ENCODE data around the gene OR14A2. TPM values are rescaled to one million over a fixed set of nuclear protein-coding genes. Genes with fewer than 3 reads are reported as not detected.
"Not testable (repeated sequence)": the region's sequence is repeated elsewhere in the genome, so short reads cannot be mapped to it uniquely, and the experiment has no call there.

OR14A2 gene
- total RNA-seq, 1 donor from 2014 or later: not detected

GRCh38 chr1:247747616-247748015 lies 325 bp downstream of the OR14A2 start:
- H3K27ac Mint-ChIP-seq (ENCODE audit: unreplicated experiment): peak overlapping the region; percentile 73
- H3K4me1 Mint-ChIP-seq (ENCODE audit: low read depth): peaks cover 3% of the 10 kb centered on the region
- no peak for DNase-seq (ENCODE audit: low spot score)
- H3K9me3 Mint-ChIP-seq (ENCODE audit: low read depth): peaks cover 35% of the 10 kb centered on the region
- H3K27me3 Mint-ChIP-seq (ENCODE audit: low read depth): no peaks in the 10 kb centered on the region
- TF ChIP-seq CTCF (IDR thresholded peaks at IDR 0.05): no peak
- no peak overlapping the region for H3K4me3 Mint-ChIP-seq (ENCODE audit: unreplicated experiment)
- H3K36me3 Mint-ChIP-seq (ENCODE audit: low read depth): no peaks in the 10 kb centered on the region

DNA sequence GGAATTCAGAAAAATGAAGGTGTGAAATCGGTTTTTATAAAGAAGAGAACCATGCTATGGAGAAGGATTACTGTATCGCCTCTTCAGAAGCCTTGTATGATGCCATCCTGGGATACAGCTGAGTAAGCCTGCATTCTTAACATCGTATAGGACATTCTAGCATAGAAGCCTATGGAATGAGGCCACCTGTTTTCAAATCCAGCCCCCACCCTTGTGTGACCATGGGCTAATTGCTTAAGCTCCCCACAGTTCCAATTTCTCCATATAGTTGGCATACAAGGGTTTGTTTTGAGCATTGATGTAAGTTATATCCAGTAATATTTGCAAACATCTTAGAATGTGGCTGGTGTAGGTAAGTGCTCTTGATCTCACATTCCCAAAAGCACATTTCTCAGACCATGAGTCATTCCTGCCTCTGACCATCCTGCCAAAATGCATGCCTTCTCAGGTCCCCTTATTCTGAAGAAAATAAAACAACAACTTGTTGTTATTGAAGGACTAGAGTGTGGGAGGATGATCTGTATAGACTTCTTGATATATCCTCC lies 1.5 kb downstream of the OR14A2 start:
- H3K4me3 Mint-ChIP-seq (ENCODE audit: unreplicated experiment): no peak overlapping the region
- TF ChIP-seq CTCF (IDR thresholded peaks at IDR 0.05): no peak
- H3K9me3 Mint-ChIP-seq (ENCODE audit: low read depth): peaks cover 39% of the 10 kb centered on the region
- H3K36me3 Mint-ChIP-seq (ENCODE audit: low read depth): no peaks in the 10 kb centered on the region
- no peak overlapping the region for H3K27ac Mint-ChIP-seq (ENCODE audit: unreplicated experiment)
- H3K27me3 Mint-ChIP-seq (ENCODE audit: low read depth): no peaks in the 10 kb centered on the region
- DNase-seq (ENCODE audit: low spot score): no peak
- H3K4me1 Mint-ChIP-seq (ENCODE audit: low read depth): peaks cover 10% of the 10 kb centered on the region

- H3K4me3 Mint-ChIP-seq (ENCODE audit: unreplicated experiment); DNase-seq (ENCODE audit: low spot score); H3K27ac Mint-ChIP-seq (ENCODE audit: unreplicated experiment); H3K27me3 Mint-ChIP-seq (ENCODE audit: low read depth); H3K4me1 Mint-ChIP-seq (ENCODE audit: low read depth); H3K36me3 Mint-ChIP-seq (ENCODE audit: low read depth): not testable (repeated sequence)
- H3K9me3 Mint-ChIP-seq (ENCODE audit: low read depth): peaks cover 31% of the 10 kb centered on the region
Observed at GRCh38 chr1:247742215-247742760, 5.7 kb downstream of the OR14A2 start.

DNA sequence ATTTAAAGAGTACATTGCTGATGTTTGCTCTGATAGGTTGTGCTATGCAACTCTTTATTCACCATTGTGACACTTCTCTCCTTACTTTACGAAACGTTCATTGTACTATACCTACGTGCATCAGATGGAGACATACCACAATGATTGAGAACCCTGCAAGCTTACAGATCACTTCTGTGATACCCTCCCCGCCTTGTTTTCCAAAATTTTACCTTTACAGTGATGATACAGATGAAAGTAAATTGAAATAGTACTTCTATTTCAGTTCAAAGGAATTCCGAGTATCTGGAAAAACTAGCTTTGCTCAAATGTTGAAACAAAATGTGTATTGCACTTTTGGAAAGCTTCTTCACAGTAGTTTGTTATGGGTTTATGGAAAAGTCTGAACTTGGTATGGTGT lies 6.2 kb downstream of the OR14A2 start:
- Mint-ChIP-seq H3K27ac (ENCODE audit: unreplicated experiment) (no peak overlapping the region), H3K4me3 (ENCODE audit: unreplicated experiment) (no peak overlapping the region), H3K9me3 (ENCODE audit: low read depth) (peaks cover 31% of the 10 kb centered on the region), H3K36me3 (ENCODE audit: low read depth) (no peaks in the 10 kb centered on the region), H3K27me3 (ENCODE audit: low read depth) (no peaks in the 10 kb centered on the region), H3K4me1 (ENCODE audit: low read depth) (peaks cover 10% of the 10 kb centered on the region)
- DNase-seq (ENCODE audit: low spot score): no peak
- TF ChIP-seq CTCF (IDR thresholded peaks at IDR 0.05): no peak

DNA sequence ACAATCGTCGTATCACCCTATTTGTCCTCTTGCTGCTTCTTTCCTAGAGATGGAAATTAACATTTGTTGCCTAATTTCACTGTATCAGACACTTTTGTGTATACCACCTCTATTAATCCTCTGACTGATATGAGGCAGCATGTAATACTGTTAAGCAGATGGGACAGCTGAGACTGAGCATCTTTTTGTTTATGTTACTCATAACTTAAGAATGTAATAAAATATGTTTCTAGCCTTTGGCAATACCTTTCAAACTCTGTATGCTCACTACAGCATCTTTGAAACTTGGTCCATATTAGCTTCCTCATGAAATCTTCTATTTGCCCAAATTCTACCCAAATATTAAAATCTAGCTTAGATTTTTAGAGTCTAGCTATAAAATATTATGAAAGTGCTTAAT lies 7.2 kb downstream of the OR14A2 start:
- H3K27me3 Mint-ChIP-seq (ENCODE audit: low read depth): no peaks in the 10 kb centered on the region
- H3K9me3 Mint-ChIP-seq (ENCODE audit: low read depth): peaks cover 30% of the 10 kb centered on the region
- DNase-seq (ENCODE audit: low spot score): no peak
- no peak overlapping the region for H3K4me3 Mint-ChIP-seq (ENCODE audit: unreplicated experiment)
- peaks cover 10% of the 10 kb centered on the region for H3K4me1 Mint-ChIP-seq (ENCODE audit: low read depth)
- H3K36me3 Mint-ChIP-seq (ENCODE audit: low read depth): no peaks in the 10 kb centered on the region
- no peak overlapping the region for H3K27ac Mint-ChIP-seq (ENCODE audit: unreplicated experiment)
- TF ChIP-seq CTCF (IDR thresholded peaks at IDR 0.05): no peak

DNA sequence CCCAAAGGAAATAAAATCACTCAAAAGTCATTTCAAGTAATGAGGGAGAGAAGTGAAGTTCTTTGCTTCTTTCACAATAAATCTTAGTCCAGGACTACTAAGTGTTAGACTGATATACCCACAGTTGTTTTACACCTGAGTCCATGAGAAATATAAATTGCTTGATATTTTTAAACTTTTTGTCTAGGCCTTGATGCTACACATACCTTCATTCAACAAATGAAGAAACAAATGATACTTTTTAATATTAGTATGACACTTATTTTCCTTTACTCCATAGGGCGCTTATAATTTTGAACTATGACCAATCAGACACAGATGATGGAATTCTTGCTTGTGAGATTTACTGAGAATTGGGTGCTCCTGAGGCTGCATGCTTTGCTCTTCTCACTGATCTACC lies 9.6 kb downstream of the OR14A2 start, which contains the start of gene OR14K1:
Gene OR14K1 (plus strand): TSS at position 301 of the 400 bp plus-strand sequence. CDS start 0 bp downstream, at position 301.
- H3K36me3 Mint-ChIP-seq (ENCODE audit: low read depth): no peaks in the 10 kb centered on the region
- TF ChIP-seq CTCF (IDR thresholded peaks at IDR 0.05): no peak
- no peak within 1 kb of the TSS for H3K4me3 Mint-ChIP-seq (ENCODE audit: unreplicated experiment)
- no peak for DNase-seq (ENCODE audit: low spot score)
- H3K9me3 Mint-ChIP-seq (ENCODE audit: low read depth): peaks cover 31% of the 10 kb centered on the region
- no peak within 1 kb of the TSS for H3K27ac Mint-ChIP-seq (ENCODE audit: unreplicated experiment)
- no peaks in the 10 kb centered on the region for H3K27me3 Mint-ChIP-seq (ENCODE audit: low read depth)
- peaks cover 10% of the 10 kb centered on the region for H3K4me1 Mint-ChIP-seq (ENCODE audit: low read depth)
